ENCODE data around the gene CDH23.

The CDH23 gene

GRCh38 chr10:71571460-71572175, 174.9 kb downstream of the CDH23 start:
- no peak overlapping the region for H3K27ac ChIP-seq
- DNase-seq (ENCODE audit: low read depth, low spot score) = no peak

GRCh38 chr10:71572962-71573361, 176.2 kb downstream of the CDH23 start:
- DNase-seq (ENCODE audit: low read depth, low spot score) = no peak
- H3K27ac ChIP-seq = no peak overlapping the region

GRCh38 chr10:71573562-71574518, 177.1 kb downstream of the CDH23 start:
- no peak for DNase-seq (ENCODE audit: low read depth, low spot score)
- H3K27ac ChIP-seq = no peak overlapping the region

- no peak overlapping the region for H3K27ac ChIP-seq
- no peak for DNase-seq (ENCODE audit: low read depth, low spot score)
Measured at GRCh38 chr10:71575451-71575850, 178.7 kb downstream of the CDH23 start.

- H3K27ac ChIP-seq = no peak overlapping the region
- no peak for DNase-seq (ENCODE audit: low read depth, low spot score)
Measured at GRCh38 chr10:71575934-71576801, 179.4 kb downstream of the CDH23 start.

GRCh38 chr10:71576842-71577241, 180.1 kb downstream of the CDH23 start:
- no peak for DNase-seq (ENCODE audit: low read depth, low spot score)
- H3K27ac ChIP-seq = no peak overlapping the region

GRCh38 chr10:71577345-71577744, 180.6 kb downstream of the CDH23 start:
- DNase-seq (ENCODE audit: low read depth, low spot score) = no peak
- no peak overlapping the region for H3K27ac ChIP-seq

GRCh38 chr10:71578069-71578468, 181.3 kb downstream of the CDH23 start:
- DNase-seq (ENCODE audit: low read depth, low spot score) = no peak
- H3K27ac ChIP-seq = no peak overlapping the region

- no peak for DNase-seq (ENCODE audit: low read depth, low spot score)
- no peak overlapping the region for H3K27ac ChIP-seq
Measured at GRCh38 chr10:71579668-71580067, 182.9 kb downstream of the CDH23 start.

- no peak for DNase-seq (ENCODE audit: low read depth, low spot score)
Measured at GRCh38 chr10:71580415-71580814, 183.7 kb downstream of the CDH23 start.

GRCh38 chr10:71580926-71581325, 184.2 kb downstream of the CDH23 start:
- no peak for DNase-seq (ENCODE audit: low read depth, low spot score)
- no peak overlapping the region for H3K27ac ChIP-seq

More at GRCh38 chr10:71580415-71580814, 183.7 kb downstream of the CDH23 start:
- H3K27ac ChIP-seq = no peak overlapping the region

- DNase-seq (ENCODE audit: low read depth, low spot score) = no peak
- H3K27ac ChIP-seq = no peak overlapping the region
Measured at GRCh38 chr10:71581376-71581775, 184.7 kb downstream of the CDH23 start.

- DNase-seq (ENCODE audit: low read depth, low spot score) = no peak
- no peak overlapping the region for H3K27ac ChIP-seq
Measured at GRCh38 chr10:71582019-71582418, 185.3 kb downstream of the CDH23 start.

- no peak overlapping the region for H3K27ac ChIP-seq
- no peak for DNase-seq (ENCODE audit: low read depth, low spot score)
Measured at GRCh38 chr10:71582506-71583475, 186.1 kb downstream of the CDH23 start.

GRCh38 chr10:71584461-71584860, 187.7 kb downstream of the CDH23 start:
- DNase-seq (ENCODE audit: low read depth, low spot score) = no peak
- H3K27ac ChIP-seq = no peak overlapping the region

GRCh38 chr10:71584902-71585563, 188.3 kb downstream of the CDH23 start:
- DNase-seq (ENCODE audit: low read depth, low spot score) = no peak
- H3K27ac ChIP-seq = no peak overlapping the region

GRCh38 chr10:71585564-71586290, 189.0 kb downstream of the CDH23 start:
- DNase-seq (ENCODE audit: low read depth, low spot score) = no peak
- H3K27ac ChIP-seq = no peak overlapping the region

- DNase-seq (ENCODE audit: low read depth, low spot score) = no peak
Measured at GRCh38 chr10:71587941-71588573, 191.3 kb downstream of the CDH23 start.

More at GRCh38 chr10:71587941-71588573, 191.3 kb downstream of the CDH23 start:
- H3K27ac ChIP-seq = no peak overlapping the region
